Measurements from ENCODE around the gene CCNI. TPM values are rescaled to one million over a fixed set of nuclear protein-coding genes. Genes with fewer than 3 reads are reported as not detected.

Gene CCNI
- total RNA-seq, 1 donor from 2014 or later, result 511 TPM

- H3K4me1 ChIP-seq, result no peaks in the 10 kb centered on the region
- H2AFZ ChIP-seq (replicated peaks), result no peak overlapping the region
- Mint-ChIP-seq H3K4me1 (no peaks in the 10 kb centered on the region), H3K36me3 (no peaks in the 10 kb centered on the region), H3K4me3 (no peak overlapping the region), H3K27ac (no peak overlapping the region), H3K9me3 (peaks cover 1% of the 10 kb centered on the region), H3K27me3 (ENCODE audit: insufficient read depth, low read depth) (peaks cover 2% of the 10 kb centered on the region)
- H3K27me3 ChIP-seq, result no peaks in the 10 kb centered on the region
- H3F3A ChIP-seq (ENCODE audit: low read depth), result peaks cover 4% of the 10 kb centered on the region
- H3K79me2 ChIP-seq (ENCODE audit: low read depth), result no peaks in the 10 kb centered on the region
- no peak overlapping the region for H3K9ac ChIP-seq
- no peaks in the 10 kb centered on the region for H3K9me3 ChIP-seq (ENCODE audit: low read depth)
- H3K4me2 ChIP-seq, result no peak overlapping the region
- no peak overlapping the region for H3K4me3 ChIP-seq
- no peak for TF ChIP-seq CTCF (IDR thresholded peaks at IDR 0.05)
- no peak for TF ChIP-seq EZH2phosphoT487 (IDR thresholded peaks at IDR 0.05)
- TF ChIP-seq EZH2 (IDR thresholded peaks at IDR 0.05), result no peak
- no peaks in the 10 kb centered on the region for H3K36me3 ChIP-seq
- DNase-seq (ENCODE audit: low spot score), result no peak
- no peaks in the 10 kb centered on the region for H4K20me1 ChIP-seq (ENCODE audit: low read depth)
- no peak overlapping the region for H3K27ac ChIP-seq
Observed at GRCh38 chr4:77104791-77105540, 29.2 kb upstream of the CCNI start.

GRCh38 chr4:77104388-77104787, 28.6 kb upstream of the CCNI start:
- TF ChIP-seq EZH2phosphoT487 (IDR thresholded peaks at IDR 0.05) (no peak), CTCF (IDR thresholded peaks at IDR 0.05) (no peak), EZH2 (IDR thresholded peaks at IDR 0.05) (no peak)
- Histone ChIP-seq H3K9ac (no peak overlapping the region), H3K4me3 (no peak overlapping the region), H4K20me1 (ENCODE audit: low read depth) (no peaks in the 10 kb centered on the region), H3K27me3 (no peaks in the 10 kb centered on the region), H2AFZ (replicated peaks) (no peak overlapping the region), H3K27ac (no peak overlapping the region), H3K79me2 (ENCODE audit: low read depth) (no peaks in the 10 kb centered on the region), H3K4me2 (no peak overlapping the region), H3F3A (ENCODE audit: low read depth) (peaks cover 4% of the 10 kb centered on the region), H3K36me3 (no peaks in the 10 kb centered on the region), H3K4me1 (no peaks in the 10 kb centered on the region), H3K9me3 (ENCODE audit: low read depth) (no peaks in the 10 kb centered on the region)
- Mint-ChIP-seq H3K36me3 (no peaks in the 10 kb centered on the region), H3K27me3 (ENCODE audit: insufficient read depth, low read depth) (peaks cover 2% of the 10 kb centered on the region), H3K4me1 (no peaks in the 10 kb centered on the region), H3K4me3 (no peak overlapping the region), H3K9me3 (peaks cover 1% of the 10 kb centered on the region), H3K27ac (no peak overlapping the region)
- DNase-seq (ENCODE audit: low spot score), result no peak

GRCh38 chr4:77100234-77100633, 24.4 kb upstream of the CCNI start:
- Histone ChIP-seq H3K36me3 (no peaks in the 10 kb centered on the region), H4K20me1 (ENCODE audit: low read depth) (no peaks in the 10 kb centered on the region), H2AFZ (replicated peaks) (no peak overlapping the region), H3K27me3 (no peaks in the 10 kb centered on the region), H3K79me2 (ENCODE audit: low read depth) (no peaks in the 10 kb centered on the region), H3K4me2 (no peak overlapping the region), H3K4me3 (no peak overlapping the region), H3K9ac (no peak overlapping the region), H3K27ac (no peak overlapping the region), H3K4me1 (peaks cover 13% of the 10 kb centered on the region), H3F3A (ENCODE audit: low read depth) (peaks cover 13% of the 10 kb centered on the region), H3K9me3 (ENCODE audit: low read depth) (no peaks in the 10 kb centered on the region)
- Mint-ChIP-seq H3K27me3 (ENCODE audit: insufficient read depth, low read depth) (no peaks in the 10 kb centered on the region), H3K9me3 (no peaks in the 10 kb centered on the region), H3K27ac (no peak overlapping the region), H3K4me1 (peaks cover 11% of the 10 kb centered on the region), H3K4me3 (no peak overlapping the region), H3K36me3 (no peaks in the 10 kb centered on the region)
- no peak for TF ChIP-seq CTCF (IDR thresholded peaks at IDR 0.05)
- no peak for DNase-seq (ENCODE audit: low spot score)

All from neural progenitor cell (in vitro differentiated cells).